ENCODE data around the gene GHR. TPM values are rescaled to one million over a fixed set of nuclear protein-coding genes. Genes with fewer than 3 reads are reported as not detected.

The GHR gene
- total RNA-seq, 1 donor from 2014 or later = 2.3 TPM

GRCh38 chr5:42462083-42462482 is 38.8 kb downstream of the GHR start:
- H3K27me3 ChIP-seq (ENCODE audit: insufficient read depth, low read length) = no peaks in the 10 kb centered on the region
- H3K36me3 Mint-ChIP-seq (ENCODE audit: low read depth, unreplicated experiment) = no peaks in the 10 kb centered on the region
- DNase-seq (ENCODE audit: low read depth) (no peak), FAIRE-seq (no peak)
- no peaks in the 10 kb centered on the region for H3K27me3 Mint-ChIP-seq (ENCODE audit: low read depth, unreplicated experiment)
- no peak overlapping the region for H3K27ac ChIP-seq (ENCODE audit: low read depth, low read length)
- no peak overlapping the region for H3K9ac ChIP-seq (ENCODE audit: low read length)
- H3K4me3 Mint-ChIP-seq (ENCODE audit: unreplicated experiment) = no peak overlapping the region
- no peaks in the 10 kb centered on the region for H3K4me1 ChIP-seq (ENCODE audit: insufficient read depth, low read length)
- no peaks in the 10 kb centered on the region for H3K79me2 ChIP-seq (ENCODE audit: insufficient read depth, low read length)
- H3K9me3 Mint-ChIP-seq (ENCODE audit: unreplicated experiment) = no peaks in the 10 kb centered on the region
- no peak overlapping the region for H3K27ac Mint-ChIP-seq (ENCODE audit: unreplicated experiment)
- no peaks in the 10 kb centered on the region for H3K9me3 ChIP-seq (ENCODE audit: insufficient read depth, low read depth, low read length)
- no peaks in the 10 kb centered on the region for H3K4me1 Mint-ChIP-seq (ENCODE audit: low read depth, unreplicated experiment)
- no peaks in the 10 kb centered on the region for H4K20me1 ChIP-seq (ENCODE audit: insufficient read depth, low read length)
- no peak overlapping the region for H2AFZ ChIP-seq (ENCODE audit: low read depth, low read length)
- TF ChIP-seq CTCF (IDR thresholded peaks at IDR 0.05; ENCODE audit: insufficient read depth, low read depth, low read length) (no peak), EZH2 (IDR thresholded peaks at IDR 0.05; ENCODE audit: insufficient read depth, low read length) (no peak)
- H3K4me3 ChIP-seq (ENCODE audit: insufficient read depth, low read depth, low read length) = no peak overlapping the region
- no peaks in the 10 kb centered on the region for H3K36me3 ChIP-seq (ENCODE audit: insufficient read depth, low read length)
- H3K4me2 ChIP-seq (ENCODE audit: low read length) = no peak overlapping the region

- TF ChIP-seq EZH2 (IDR thresholded peaks at IDR 0.05; ENCODE audit: insufficient read depth, low read length) (no peak), CTCF (IDR thresholded peaks at IDR 0.05; ENCODE audit: insufficient read depth, low read depth, low read length) (no peak)
- no peak overlapping the region for H3K27ac Mint-ChIP-seq (ENCODE audit: unreplicated experiment)
- DNase-seq (ENCODE audit: low read depth) (no peak), FAIRE-seq (no peak)
- H3K4me3 ChIP-seq (ENCODE audit: insufficient read depth, low read depth, low read length) = no peak overlapping the region
- H3K36me3 Mint-ChIP-seq (ENCODE audit: low read depth, unreplicated experiment) = no peaks in the 10 kb centered on the region
- no peaks in the 10 kb centered on the region for H3K9me3 ChIP-seq (ENCODE audit: insufficient read depth, low read depth, low read length)
- H3K79me2 ChIP-seq (ENCODE audit: insufficient read depth, low read length) = no peaks in the 10 kb centered on the region
- H3K4me1 Mint-ChIP-seq (ENCODE audit: low read depth, unreplicated experiment) = no peaks in the 10 kb centered on the region
- no peaks in the 10 kb centered on the region for H3K36me3 ChIP-seq (ENCODE audit: insufficient read depth, low read length)
- H3K4me1 ChIP-seq (ENCODE audit: insufficient read depth, low read length) = no peaks in the 10 kb centered on the region
- H3K27ac ChIP-seq (ENCODE audit: low read depth, low read length) = no peak overlapping the region
- no peak overlapping the region for H3K4me3 Mint-ChIP-seq (ENCODE audit: unreplicated experiment)
- H3K9ac ChIP-seq (ENCODE audit: low read length) = no peak overlapping the region
- H3K9me3 Mint-ChIP-seq (ENCODE audit: unreplicated experiment) = no peaks in the 10 kb centered on the region
- no peak overlapping the region for H3K4me2 ChIP-seq (ENCODE audit: low read length)
- no peak overlapping the region for H2AFZ ChIP-seq (ENCODE audit: low read depth, low read length)
- H3K27me3 ChIP-seq (ENCODE audit: insufficient read depth, low read length) = no peaks in the 10 kb centered on the region
- H4K20me1 ChIP-seq (ENCODE audit: insufficient read depth, low read length) = no peaks in the 10 kb centered on the region
- no peaks in the 10 kb centered on the region for H3K27me3 Mint-ChIP-seq (ENCODE audit: low read depth, unreplicated experiment)
These were observed 44.3 kb downstream of the GHR start for GRCh38 chr5:42467572-42467971.

GRCh38 chr5:42467981-42468524 is 44.8 kb downstream of the GHR start:
- Mint-ChIP-seq H3K4me1 (ENCODE audit: low read depth, unreplicated experiment) (no peaks in the 10 kb centered on the region), H3K27ac (ENCODE audit: unreplicated experiment) (no peak overlapping the region), H3K36me3 (ENCODE audit: low read depth, unreplicated experiment) (no peaks in the 10 kb centered on the region), H3K9me3 (ENCODE audit: unreplicated experiment) (no peaks in the 10 kb centered on the region), H3K4me3 (ENCODE audit: unreplicated experiment) (no peak overlapping the region), H3K27me3 (ENCODE audit: low read depth, unreplicated experiment) (no peaks in the 10 kb centered on the region)
- H3K4me1 ChIP-seq (ENCODE audit: insufficient read depth, low read length) = no peaks in the 10 kb centered on the region
- no peak for TF ChIP-seq CTCF (IDR thresholded peaks at IDR 0.05; ENCODE audit: insufficient read depth, low read depth, low read length)
- TF ChIP-seq EZH2 (IDR thresholded peaks at IDR 0.05; ENCODE audit: insufficient read depth, low read length) = no peak
- H3K79me2 ChIP-seq (ENCODE audit: insufficient read depth, low read length) = no peaks in the 10 kb centered on the region
- H3K4me2 ChIP-seq (ENCODE audit: low read length) = no peak overlapping the region
- no peak overlapping the region for H3K4me3 ChIP-seq (ENCODE audit: insufficient read depth, low read depth, low read length)
- H3K27ac ChIP-seq (ENCODE audit: low read depth, low read length) = no peak overlapping the region
- DNase-seq (ENCODE audit: low read depth) = no peak
- no peak for FAIRE-seq
- no peak overlapping the region for H3K9ac ChIP-seq (ENCODE audit: low read length)
- H3K9me3 ChIP-seq (ENCODE audit: insufficient read depth, low read depth, low read length) = no peaks in the 10 kb centered on the region
- H4K20me1 ChIP-seq (ENCODE audit: insufficient read depth, low read length) = no peaks in the 10 kb centered on the region
- no peak overlapping the region for H2AFZ ChIP-seq (ENCODE audit: low read depth, low read length)
- H3K36me3 ChIP-seq (ENCODE audit: insufficient read depth, low read length) = no peaks in the 10 kb centered on the region
- H3K27me3 ChIP-seq (ENCODE audit: insufficient read depth, low read length) = no peaks in the 10 kb centered on the region
